Stimulated activated CD8-positive, alpha-beta memory T cell treated with anti-CD3 and anti-CD28 coated beads, Interleukin-12 subunit alpha, Interleukin-12 subunit beta, amount 100 ng/mL, for 24 hours (primary cell): ENCODE data around the gene ZNF487.
"Not testable (repeated sequence)": the region's sequence is repeated elsewhere in the genome, so short reads cannot be mapped to it uniquely, and the experiment has no call there.

Experiments used
- DNase-seq: peaks from one replicate; pipeline ENCODE4 v3.0.0-alpha.2; 2020; ENCODE audit errors: extremely low read depth

Gene ZNF487

DNA sequence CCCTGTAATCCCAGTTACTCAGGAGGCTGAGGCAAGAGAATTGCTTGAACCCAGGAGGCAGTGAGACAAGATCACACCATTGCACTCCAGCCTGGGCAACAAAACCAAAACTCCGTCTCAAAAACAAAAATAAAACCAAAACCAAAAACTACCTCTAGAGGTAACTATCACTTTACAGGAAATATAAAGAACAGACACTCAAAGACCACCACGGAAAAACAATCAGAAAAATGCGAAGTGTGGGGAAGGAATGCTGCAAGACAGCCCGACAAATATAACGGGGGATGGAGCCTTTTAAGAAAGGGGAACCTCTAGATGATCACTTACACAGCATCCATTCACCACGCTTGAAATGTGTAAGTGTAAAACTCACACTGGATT is 32.2 kb upstream of the ZNF487 start:
- no peak for DNase-seq

GRCh38 chr10:43407148-43407575 is 29.7 kb upstream of the ZNF487 start:
- peak; percentile 30 for DNase-seq

DNA sequence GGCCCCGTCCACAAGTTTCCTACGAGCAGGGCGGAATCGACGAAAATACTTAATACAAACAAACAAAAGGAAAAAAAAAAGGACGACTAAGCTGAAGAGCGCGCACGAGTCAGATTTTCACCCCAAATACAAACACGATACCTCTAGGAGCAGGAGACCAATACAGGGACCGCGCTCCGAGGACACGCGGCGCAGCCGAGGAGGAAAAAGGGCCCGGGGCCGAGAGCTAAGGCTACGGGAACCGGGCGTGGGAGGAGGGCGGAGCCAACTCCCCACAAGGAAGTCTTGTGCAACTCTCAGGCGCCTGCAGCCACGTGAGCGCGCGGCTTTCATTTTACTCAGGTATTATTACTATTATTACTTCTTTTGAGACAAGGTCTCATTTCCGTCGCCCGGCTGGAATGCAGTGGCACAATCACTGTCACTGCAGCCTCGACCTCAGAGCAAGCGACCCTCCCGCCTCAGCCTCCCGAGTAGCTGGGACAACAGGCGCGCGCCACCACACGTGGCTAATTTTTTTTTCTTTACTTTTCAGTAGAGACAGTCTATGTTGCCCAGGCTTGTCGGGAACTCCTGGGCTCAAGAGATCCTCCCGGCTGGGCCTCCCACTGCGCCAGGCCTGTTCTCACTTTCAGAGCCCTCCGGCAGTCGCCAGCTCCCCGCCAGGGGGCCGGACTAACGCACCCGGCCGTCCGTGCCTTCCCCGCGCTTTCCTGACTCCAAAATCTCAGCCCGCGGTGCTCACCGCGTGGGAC is 29.2 kb upstream of the ZNF487 start:
- DNase-seq, result peak; percentile 84

DNA sequence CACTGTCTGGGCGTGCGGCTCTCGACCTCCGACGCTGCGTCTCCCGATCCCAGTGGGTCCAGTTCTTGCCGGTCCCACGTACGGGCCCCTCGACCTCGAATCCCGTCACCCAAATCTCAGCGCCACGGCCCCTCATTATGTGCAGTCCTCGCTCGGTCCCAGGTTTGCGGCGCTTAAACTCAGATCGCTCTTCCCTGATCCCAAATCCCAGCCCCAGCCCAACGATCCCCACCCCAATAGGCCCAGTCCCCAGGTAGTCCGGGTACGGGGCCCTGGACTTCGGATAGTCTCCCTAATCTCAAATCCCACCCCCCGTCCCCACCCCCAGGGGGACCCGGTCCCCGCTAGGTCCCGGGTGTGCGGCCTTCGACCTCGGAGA is 28.6 kb upstream of the ZNF487 start:
- no peak for DNase-seq

DNA sequence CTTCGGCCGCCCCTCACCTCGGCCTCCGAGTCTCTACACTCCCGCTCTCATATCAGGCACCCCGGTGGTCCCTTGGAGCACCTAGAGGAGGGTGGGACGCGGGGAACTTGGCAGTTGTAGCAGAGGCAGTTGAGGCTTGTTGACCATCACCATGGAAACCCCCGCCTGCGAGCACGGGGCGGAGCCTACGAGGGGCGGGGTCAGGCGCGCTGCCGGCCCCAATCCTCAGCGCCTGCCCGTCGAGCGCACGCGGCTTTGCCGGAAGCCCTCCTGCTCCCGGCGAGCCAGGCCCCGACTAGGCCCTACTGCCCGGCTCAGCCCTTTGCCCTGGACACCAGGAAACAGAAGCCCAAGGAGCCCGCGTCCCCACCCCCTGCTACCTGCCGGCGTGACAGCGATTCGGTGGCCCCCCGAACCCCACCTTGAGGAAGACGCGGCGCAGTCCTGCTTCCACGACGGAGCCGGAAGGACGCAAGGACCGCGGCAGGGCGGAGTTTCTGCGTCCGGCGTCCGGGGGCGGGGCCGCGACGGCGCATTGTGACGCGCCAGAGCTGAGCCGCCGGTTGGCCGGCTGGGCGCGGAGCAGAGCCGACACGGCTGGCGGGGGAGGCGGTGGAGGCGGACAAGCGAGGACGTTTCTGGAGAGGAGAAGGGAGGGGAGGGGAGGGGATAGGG is 28.1 kb upstream of the ZNF487 start, which contains the start of gene HNRNPF:
Gene HNRNPF (minus strand): TSS at position 477 of the 675 bp plus-strand sequence. CDS start 21,302 bp downstream, outside the sequence.
- peak; percentile 86 for DNase-seq

- peak; percentile 51 for DNase-seq
Observed at GRCh38 chr10:43409385-43410109, 27.4 kb upstream of the ZNF487 start.

- DNase-seq, result no peak
Observed at GRCh38 chr10:43410345-43410744, 26.6 kb upstream of the ZNF487 start.

GRCh38 chr10:43411536-43411935 is 25.4 kb upstream of the ZNF487 start:
- no peak for DNase-seq

GRCh38 chr10:43415544-43415943 is 21.4 kb upstream of the ZNF487 start:
- no peak for DNase-seq

DNA sequence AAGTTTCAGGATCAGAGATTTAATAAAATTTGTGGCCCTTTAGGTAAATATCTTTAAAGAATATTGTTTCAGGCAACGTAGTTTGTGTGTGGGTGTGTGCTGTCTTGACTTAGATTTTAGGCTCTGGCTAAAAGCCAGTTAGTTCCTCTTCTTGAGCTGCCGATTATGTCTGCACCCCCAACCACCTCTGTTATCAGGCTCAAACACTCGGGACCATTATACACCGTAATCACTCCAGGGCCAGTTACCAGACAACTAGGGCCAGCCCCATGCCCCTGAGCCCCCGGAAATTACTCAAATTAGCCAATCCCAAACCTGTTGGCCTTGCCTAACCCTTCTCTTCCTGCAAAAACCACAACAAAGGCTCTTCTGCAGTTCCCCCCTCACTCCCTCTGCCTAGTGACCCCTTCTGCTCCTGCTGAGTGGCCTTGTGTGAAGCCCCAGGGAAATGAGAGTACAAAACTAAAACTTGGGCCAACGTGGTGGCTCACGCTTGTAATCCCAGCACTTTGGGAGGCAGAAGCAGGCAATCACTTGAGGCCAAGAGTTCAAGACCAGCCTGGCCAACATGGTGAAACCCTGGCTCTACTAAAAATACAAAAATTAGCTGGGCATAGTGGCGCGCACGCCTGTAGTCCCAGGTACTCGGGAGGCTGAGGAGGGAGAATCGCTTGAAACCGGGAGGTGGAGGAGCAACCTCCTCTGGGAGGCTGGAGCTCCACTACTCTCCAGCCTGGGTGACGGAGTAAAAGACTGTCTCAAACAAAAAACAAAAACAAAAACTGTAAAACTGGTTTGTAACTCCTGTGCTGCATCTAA is 18.8 kb upstream of the ZNF487 start:
- DNase-seq, result no peak

DNA sequence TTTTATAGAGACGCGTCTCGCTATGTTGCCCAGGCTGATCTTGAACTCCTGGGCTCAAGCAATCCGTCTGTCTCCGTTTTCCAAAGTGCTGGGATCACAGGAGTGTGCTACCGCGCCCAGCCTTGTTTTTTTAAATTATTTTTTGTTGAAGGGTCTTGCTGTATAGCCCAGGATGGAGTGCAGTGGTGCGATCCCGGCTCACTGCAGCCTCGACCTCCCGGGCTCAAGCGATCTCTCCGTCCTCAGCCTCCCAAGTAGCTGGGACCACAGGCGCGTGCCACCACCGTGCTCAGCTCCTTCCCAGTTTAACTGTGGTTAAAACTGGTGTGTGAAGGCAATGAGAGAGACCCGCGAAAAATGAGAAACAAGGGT is 16.9 kb upstream of the ZNF487 start:
- DNase-seq, result no peak

DNA sequence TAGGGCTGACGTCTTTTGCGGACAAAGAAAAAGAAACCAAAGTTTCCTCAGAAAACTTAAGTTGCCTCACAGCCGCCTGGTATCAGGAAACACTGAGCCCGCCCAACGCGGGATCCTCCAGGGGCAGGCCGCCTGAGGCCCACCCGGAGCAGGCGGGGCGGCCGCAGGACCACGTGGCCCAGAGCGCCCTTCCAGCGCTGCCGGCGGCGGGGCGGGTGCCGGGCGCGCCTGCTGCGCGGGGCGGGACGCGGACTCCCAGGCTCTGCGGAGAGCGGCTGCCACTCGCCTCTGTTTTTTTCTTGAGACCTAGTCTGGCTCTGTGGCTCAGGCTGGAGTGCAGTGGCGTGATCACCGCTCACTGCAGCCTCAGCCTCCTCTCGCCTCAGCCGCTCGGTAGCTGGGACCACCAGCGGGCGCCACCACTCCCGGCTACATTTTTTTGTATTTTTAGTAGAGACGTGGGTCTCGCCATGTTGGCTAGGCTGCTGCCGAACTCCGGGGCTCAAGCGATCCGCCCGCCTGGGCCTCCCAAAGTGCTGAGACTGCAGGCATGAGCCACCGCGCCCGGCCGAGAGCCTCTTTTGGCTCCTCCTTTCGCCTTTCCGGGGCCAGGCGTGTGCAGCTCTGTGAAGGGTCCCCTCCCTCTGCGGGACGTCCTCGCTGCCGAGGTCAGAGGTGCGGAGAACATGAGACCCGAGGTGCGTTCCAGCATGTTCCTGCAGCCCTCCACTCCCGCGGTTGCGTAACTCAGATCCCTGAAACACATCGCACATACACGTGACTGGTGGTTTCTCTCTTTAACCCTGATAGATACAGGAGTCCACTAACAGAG is 16.3 kb upstream of the ZNF487 start:
- peak; percentile 74 for DNase-seq

DNA sequence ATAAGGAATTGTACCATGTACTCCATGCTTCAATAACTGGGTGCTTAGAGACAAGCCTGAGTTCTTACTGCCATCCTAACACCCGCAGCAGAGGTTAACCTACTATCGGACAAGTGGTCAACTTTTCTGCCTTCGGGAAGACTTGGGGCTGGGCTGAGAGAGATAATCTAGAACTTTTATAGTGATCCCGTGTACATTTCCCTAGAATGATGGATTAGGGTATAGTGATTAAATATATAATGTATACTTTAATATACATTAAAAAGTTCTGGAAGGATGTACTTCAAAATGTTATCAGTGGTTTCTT is 15.8 kb upstream of the ZNF487 start:
- no peak for DNase-seq

DNA sequence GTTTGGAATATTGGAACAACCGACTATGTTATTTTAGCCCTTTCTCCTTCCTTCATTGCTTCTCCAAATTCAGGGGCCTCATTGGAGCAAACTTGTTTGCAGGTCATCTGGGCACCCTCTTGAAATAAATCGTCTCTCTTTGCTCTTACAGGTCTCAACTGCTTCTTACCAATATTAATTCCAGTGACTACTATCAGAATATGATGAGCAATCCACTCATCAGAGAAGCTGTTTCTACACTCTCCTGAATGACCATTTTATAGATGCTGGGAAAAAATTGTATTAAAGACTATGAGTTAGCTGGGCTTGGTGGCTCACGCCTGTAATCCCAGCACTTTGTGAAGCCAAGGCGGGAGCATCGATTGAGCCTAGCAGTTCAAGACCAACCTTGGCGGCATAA is 15.4 kb upstream of the ZNF487 start:
- DNase-seq, result no peak

GRCh38 chr10:43421944-43422343 is 15.0 kb upstream of the ZNF487 start:
- not testable (repeated sequence) for DNase-seq

- DNase-seq, result no peak
Observed at GRCh38 chr10:43424416-43424815, 12.5 kb upstream of the ZNF487 start.

DNA sequence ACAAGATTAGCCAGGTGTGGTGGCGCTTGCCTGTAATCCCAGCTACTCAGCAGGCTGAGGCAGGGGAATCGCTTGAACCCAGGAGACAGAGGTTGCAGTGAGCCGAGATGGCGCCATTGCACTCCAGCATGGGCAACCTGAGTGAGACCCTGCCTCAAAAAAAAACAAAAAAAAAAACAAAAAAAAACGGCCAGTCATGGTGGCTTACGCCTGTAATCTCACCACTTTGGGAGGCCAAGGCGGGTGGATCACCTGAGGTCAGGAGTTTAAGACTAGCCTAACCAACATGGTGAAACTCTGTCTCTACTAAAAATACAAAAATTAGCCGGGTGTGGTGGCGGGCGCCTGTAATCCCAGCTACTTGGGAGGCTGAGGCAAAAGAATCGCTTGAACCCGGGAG is 10.4 kb upstream of the ZNF487 start:
- not testable (repeated sequence) for DNase-seq

- DNase-seq, result no peak
Observed at GRCh38 chr10:43427166-43427825, 9.6 kb upstream of the ZNF487 start.

GRCh38 chr10:43430926-43431663 is 5.8 kb upstream of the ZNF487 start:
- DNase-seq, result no peak
